KG1 (cell line): ENCODE measurements around the gene PPFIBP2.

Experiments
- DNase-seq: peaks from one replicate; lab custom pipeline; 2025; lab: John Stamatoyannopoulos, UW

The PPFIBP2 gene

GRCh38 chr11:7578276-7578955, 64.6 kb downstream of the PPFIBP2 start:
- no peak for DNase-seq

- DNase-seq = no peak
These were observed 65.6 kb downstream of the PPFIBP2 start for GRCh38 chr11:7579361-7579791.

DNA sequence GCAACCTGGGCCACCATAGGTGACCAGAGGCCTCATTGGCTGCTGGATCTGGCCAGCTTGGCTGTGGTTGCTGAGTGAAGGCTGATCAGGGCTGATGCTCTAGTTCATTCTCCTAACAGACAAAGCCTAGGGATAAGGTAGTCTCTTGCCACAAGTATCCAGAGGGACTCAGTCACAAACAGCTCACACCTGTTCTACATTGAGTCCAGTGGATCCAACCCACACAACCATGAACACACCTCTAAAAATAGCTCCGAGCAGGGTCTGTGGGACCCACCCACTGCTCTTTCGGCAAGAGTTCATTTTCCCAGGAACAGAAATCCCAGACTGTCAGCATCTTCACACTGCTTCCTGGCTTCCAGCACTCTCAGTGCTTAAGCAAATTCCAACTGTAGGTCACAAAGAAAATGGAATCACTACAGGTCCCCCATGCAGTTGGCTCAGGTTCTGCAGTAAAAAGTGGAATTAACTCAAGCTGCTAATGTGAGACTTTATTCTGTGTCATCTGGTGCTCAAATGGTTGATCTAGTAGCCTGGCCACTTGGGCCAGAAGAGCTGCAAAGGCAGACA, 67.3 kb downstream of the PPFIBP2 start:
- no peak for DNase-seq

DNA sequence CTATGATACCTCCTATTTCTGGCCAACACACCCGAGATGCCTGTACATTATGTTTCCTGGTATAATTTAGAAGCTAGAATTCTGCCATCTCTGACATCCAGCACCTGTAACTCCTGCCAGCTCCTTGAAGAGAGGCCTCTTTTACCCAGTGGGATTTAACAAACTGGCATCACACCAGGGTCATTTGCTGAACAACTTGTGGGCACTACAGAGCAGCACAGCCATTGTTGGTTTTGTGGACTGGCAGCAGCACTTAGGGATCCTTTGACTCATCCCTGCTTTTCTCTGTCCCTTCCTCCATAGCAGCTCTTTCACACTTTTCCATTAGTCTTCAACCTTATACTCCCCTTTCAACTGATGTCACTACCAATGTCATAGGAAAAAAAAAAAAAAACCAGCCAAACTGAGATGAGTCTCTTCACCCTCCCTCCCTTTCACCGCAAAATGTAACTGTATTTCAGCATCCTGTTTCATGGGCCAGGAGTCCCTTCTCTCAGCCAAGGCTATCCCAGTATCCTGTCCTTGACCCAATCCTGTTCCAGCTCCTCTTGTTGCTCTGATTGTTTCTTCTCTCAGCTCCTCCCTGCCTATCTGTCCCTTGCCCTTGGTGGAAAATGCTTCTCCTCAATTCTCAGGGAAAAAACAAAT, 68.7 kb downstream of the PPFIBP2 start:
- no peak for DNase-seq

DNA sequence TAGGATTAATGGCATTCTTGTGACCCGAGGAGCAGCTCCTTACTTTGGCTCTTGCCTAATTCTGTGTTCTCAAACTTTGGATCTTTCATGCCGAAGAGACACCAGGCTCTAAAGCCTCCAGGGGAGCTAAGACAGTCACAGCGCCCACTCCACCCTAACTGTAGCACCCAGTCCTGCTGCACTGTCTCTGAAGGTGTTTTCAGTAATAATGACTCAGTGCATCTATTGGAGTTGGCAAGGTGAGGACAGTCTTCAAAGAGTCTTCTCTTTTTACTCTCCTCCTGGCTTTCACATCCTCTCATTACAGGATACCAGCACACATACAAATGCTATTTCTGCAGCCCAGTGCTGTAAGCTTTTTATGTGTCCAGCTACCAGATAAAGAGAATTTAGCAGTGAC, 69.4 kb downstream of the PPFIBP2 start:
- DNase-seq = no peak

- DNase-seq = no peak
These were observed 71.1 kb downstream of the PPFIBP2 start for GRCh38 chr11:7584910-7585309.

DNA sequence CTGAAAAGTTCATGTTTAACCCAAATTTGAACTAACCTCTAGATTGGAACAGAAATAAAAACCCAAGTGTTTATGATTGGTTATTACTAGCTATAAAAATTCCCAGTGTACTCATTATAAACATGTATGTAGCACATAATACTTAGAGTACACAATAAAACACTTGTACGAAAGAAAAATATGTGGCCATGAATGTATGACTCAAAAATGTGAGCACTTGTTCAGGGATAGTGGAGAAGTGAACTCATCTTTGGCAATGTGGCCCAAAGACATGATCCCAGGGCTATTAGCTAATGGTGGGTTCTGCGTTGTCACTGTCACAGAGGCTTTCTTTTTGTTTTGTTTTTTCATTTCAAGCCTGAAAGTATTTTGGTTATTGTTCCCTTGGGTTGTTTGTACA, 72.0 kb downstream of the PPFIBP2 start:
- DNase-seq = no peak

- DNase-seq = no peak
These were observed 72.6 kb downstream of the PPFIBP2 start for GRCh38 chr11:7586376-7586775.

DNA sequence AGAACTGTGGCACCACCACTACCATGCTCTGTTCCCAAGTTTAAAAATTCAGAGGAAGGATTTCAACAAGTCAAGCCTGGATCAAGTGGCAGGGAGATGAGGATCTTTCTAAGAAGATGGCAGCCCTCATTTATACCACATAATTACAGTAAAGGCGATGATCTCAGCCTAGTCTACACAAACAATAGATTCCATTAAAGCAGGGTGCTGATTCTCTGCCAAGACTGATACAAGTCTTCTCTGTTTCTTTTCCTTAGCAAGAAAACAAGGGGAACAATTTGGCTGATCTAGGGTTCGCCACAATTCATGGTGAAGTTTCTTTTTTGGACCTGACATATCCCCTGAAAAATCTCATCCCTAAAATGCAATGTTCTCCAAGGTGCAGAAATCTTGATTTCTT, 73.9 kb downstream of the PPFIBP2 start:
- no peak for DNase-seq

- no peak for DNase-seq
These were observed 76.1 kb downstream of the PPFIBP2 start for GRCh38 chr11:7589861-7590260.

- DNase-seq = no peak
These were observed 76.7 kb downstream of the PPFIBP2 start for GRCh38 chr11:7590529-7590928.

DNA sequence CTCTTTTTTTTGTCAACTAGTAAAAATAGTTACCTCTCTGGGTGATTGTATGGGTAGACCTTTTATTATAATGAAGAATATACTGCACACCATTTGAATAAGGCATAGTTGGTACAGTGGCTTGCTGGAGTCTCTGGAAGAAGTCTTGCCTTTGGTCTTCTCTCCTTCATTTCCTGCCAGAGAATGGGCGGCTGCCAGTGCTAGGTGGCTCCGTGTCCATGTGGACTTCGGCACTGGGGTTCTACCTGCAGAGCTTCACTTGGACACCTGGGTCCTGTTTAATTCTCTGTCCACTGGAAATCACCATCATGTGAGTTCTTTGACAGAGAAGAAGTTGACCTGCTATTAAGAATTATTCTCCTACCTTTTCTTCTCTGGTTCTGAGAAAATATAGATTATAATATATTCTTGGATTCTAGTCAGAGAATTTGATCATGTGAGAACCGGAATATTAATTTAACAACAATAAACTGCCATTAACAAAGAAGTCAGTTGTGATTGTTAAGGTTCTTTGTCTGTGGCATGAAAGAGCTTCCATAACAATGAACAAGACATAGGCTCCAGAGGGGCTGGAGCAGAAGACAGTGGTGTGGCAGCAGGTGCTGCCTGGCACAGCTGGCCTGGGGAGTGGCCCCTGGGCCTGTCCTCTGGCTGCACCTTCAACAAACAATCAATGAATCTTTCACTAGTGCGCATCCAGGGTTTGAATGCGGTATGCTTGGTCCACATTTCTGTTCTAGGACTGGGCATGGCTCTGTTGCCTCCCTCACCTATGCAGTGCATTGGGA, 77.5 kb downstream of the PPFIBP2 start:
- no peak for DNase-seq

- no peak for DNase-seq
These were observed 78.2 kb downstream of the PPFIBP2 start for GRCh38 chr11:7591987-7592386.

GRCh38 chr11:7592711-7593110, 78.9 kb downstream of the PPFIBP2 start:
- DNase-seq = no peak

GRCh38 chr11:7593481-7593880, 79.7 kb downstream of the PPFIBP2 start:
- no peak for DNase-seq

GRCh38 chr11:7595016-7595866, 81.4 kb downstream of the PPFIBP2 start:
- DNase-seq = no peak

DNA sequence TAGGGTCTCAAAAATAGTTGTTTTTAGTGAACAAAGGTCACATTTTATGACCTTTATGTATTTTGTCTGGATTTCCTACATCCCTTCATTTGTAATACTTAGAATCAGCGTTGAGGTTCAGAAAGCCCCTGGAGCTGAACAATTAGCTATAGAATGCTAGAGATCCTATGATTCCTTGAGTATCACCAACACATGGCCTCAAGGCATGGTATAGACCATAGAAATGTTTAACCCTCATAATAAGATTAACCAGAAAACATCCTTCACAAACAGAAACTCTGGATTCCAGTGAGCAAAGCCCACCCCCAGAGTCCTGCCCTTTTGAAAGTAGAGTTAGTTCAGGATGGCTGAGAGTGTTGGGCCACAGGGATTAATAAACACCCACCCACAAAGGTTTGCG, 82.2 kb downstream of the PPFIBP2 start:
- DNase-seq = no peak

GRCh38 chr11:7596975-7597391, 83.2 kb downstream of the PPFIBP2 start:
- no peak for DNase-seq

DNA sequence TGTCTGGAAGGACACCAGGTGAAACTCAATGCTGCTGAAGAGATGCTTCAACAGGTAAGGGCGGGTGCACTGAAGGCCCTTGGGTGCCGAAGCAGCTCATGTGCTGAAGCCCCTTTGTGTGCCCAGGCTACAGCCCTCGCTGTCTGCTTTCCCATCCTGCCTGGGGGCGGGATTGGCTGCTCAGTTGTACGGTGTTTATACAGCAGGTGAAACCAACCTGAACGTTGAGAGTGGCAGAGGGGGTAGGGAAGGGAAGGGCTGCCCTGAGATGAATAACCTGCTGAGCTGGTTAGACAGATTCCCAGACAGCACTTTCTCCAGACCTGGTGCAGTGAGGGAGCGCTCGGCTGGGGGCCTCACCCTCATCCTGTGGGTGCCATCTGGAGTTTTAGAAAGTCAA, 83.8 kb downstream of the PPFIBP2 start:
- no peak for DNase-seq

DNA sequence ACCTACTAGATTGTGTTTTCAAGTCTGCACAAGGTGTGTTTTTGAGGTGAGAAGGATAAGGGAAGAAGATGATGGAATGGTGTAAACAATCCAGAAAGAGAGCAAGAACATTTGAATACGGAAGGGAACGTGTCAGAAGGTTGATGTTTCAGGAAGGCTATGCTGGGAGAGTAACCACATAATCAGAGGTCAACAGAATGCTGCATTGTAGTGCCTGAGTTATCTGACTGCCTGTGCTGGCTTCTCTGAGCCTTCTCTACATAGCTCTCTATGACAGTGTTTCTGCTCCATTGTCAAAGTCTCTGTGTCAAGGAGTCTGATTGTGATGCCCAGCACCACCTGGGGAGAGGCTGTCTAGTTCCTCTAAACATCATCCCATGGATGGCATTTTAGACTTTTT, 85.4 kb downstream of the PPFIBP2 start:
- DNase-seq = no peak

- DNase-seq = no peak
These were observed 86.5 kb downstream of the PPFIBP2 start for GRCh38 chr11:7600205-7600775.
